HepG2 (cell line): ENCODE data around the gene LDLRAD4. TPM values are rescaled to one million over a fixed set of nuclear protein-coding genes. Genes with fewer than 3 reads are reported as not detected.

ENCODE experiments used
- ARNTL ChIP-seq: sonication (generic); formaldehyde crosslinking; IDR thresholded peaks from 2 replicates; pipeline ENCODE4 v1.4.0; 2020; ENCODE audit warnings: mild to moderate bottlenecking, missing genetic modification reagents
- ATF1 ChIP-seq: IDR thresholded peaks from 2 replicates; pipeline ENCODE4 v1.6.1; 2016; ENCODE audit warnings: mild to moderate bottlenecking, control low read depth
- ETV5 ChIP-seq: IDR thresholded peaks from 2 replicates; pipeline ENCODE4 v1.6.1; 2018; ENCODE audit warnings: missing biosample characterization, missing genetic modification reagents, inconsistent platforms, borderline replicate concordance
- IRF2 ChIP-seq: IDR thresholded peaks from 2 replicates; pipeline ENCODE4 v1.6.1; 2018; ENCODE audit warnings: missing genetic modification reagents, missing compliant biosample characterization
- KDM4B ChIP-seq: sonication (generic); formaldehyde crosslinking; IDR thresholded peaks from 2 replicates; pipeline ENCODE4 v1.4.0; 2020; ENCODE audit warnings: missing genetic modification reagents
- KDM5B ChIP-seq: sonication (generic); formaldehyde crosslinking; IDR thresholded peaks from 2 replicates; pipeline ENCODE4 v1.4.0; 2020; ENCODE audit warnings: missing genetic modification reagents, mild to moderate bottlenecking, borderline replicate concordance
- MBD4 ChIP-seq: IDR thresholded peaks from 2 replicates; pipeline ENCODE4 v1.6.1; 2012; ENCODE audit warnings: low read length, inconsistent platforms, borderline replicate concordance
- MTF2 ChIP-seq: sonication (generic); formaldehyde crosslinking; IDR thresholded peaks from 2 replicates; pipeline ENCODE4 v1.5.0; 2020; ENCODE audit warnings: missing genetic modification reagents, borderline replicate concordance
- NCOA1 ChIP-seq: sonication (generic); formaldehyde crosslinking; IDR thresholded peaks from 2 replicates; pipeline ENCODE4 v1.9.0; 2021; ENCODE audit warnings: missing genetic modification reagents
- PCBP1 ChIP-seq: fragments of 200-400 bp; formaldehyde crosslinking; IDR thresholded peaks from 2 replicates; pipeline ENCODE4 v1.6.1; 2017; ENCODE audit warnings: mild to moderate bottlenecking, low read depth, low read length, borderline replicate concordance
- POGZ ChIP-seq: sonication (generic); formaldehyde crosslinking; IDR thresholded peaks from 2 replicates; pipeline ENCODE4 v1.4.0; 2020; ENCODE audit warnings: mild to moderate bottlenecking, missing genetic modification reagents
- RBFOX2 ChIP-seq: fragments of 200-400 bp; formaldehyde crosslinking; IDR thresholded peaks from 2 replicates; pipeline ENCODE4 v1.6.1; 2017; ENCODE audit warnings: low read depth, mild to moderate bottlenecking, low read length
- RORA ChIP-seq: sonication (generic); formaldehyde crosslinking; IDR thresholded peaks from 2 replicates; pipeline ENCODE4 v1.5.0; 2020; ENCODE audit warnings: mild to moderate bottlenecking, missing genetic modification reagents, moderate library complexity
- SYNCRIP ChIP-seq: fragments of 200-400 bp; formaldehyde crosslinking; IDR thresholded peaks from 2 replicates; pipeline ENCODE4 v1.6.1; 2018; ENCODE audit warnings: mild to moderate bottlenecking, low read depth, low read length; ENCODE audit not compliant: insufficient read depth
- U2AF2 ChIP-seq: fragments of 200-400 bp; formaldehyde crosslinking; IDR thresholded peaks from 2 replicates; pipeline ENCODE4 v1.6.1; 2017; ENCODE audit warnings: low read depth, mild to moderate bottlenecking, low read length
- ZBTB20 ChIP-seq: sonication (generic); formaldehyde crosslinking; IDR thresholded peaks from 2 replicates; pipeline ENCODE4 v1.8.1; 2023; ENCODE audit warnings: missing genetic modification reagents, low read depth, mild to moderate bottlenecking, borderline replicate concordance
- ZFP1 ChIP-seq: IDR thresholded peaks from 2 replicates; pipeline ENCODE4 v1.6.1; 2016
- ZNF382 ChIP-seq: sonication (generic); formaldehyde crosslinking; IDR thresholded peaks from 2 replicates; pipeline ENCODE4 v1.5.0; 2020; ENCODE audit warnings: missing genetic modification reagents, mild to moderate bottlenecking, borderline replicate concordance
- ZNF546 ChIP-seq: sonication (generic); formaldehyde crosslinking; conservative IDR thresholded peaks from 2 replicates; pipeline ENCODE4 v1.8.1; 2023; ENCODE audit warnings: mild to moderate bottlenecking, missing genetic modification reagents
- ZNF549 ChIP-seq: sonication (generic); formaldehyde crosslinking; IDR thresholded peaks from 2 replicates; pipeline ENCODE4 v1.5.0; 2020; ENCODE audit warnings: missing genetic modification reagents
- ZNF550 ChIP-seq: sonication (generic); formaldehyde crosslinking; IDR thresholded peaks from 2 replicates; pipeline ENCODE4 v1.4.0; 2020; ENCODE audit warnings: mild to moderate bottlenecking, missing genetic modification reagents, borderline replicate concordance
- ZNF558 ChIP-seq: sonication (generic); formaldehyde crosslinking; IDR thresholded peaks from 2 replicates; pipeline ENCODE4 v1.9.0; 2022; ENCODE audit warnings: mild to moderate bottlenecking, missing genetic modification reagents, borderline replicate concordance
- ZNF570 ChIP-seq: sonication (generic); formaldehyde crosslinking; IDR thresholded peaks from 2 replicates; pipeline ENCODE4 v1.4.0; 2020; ENCODE audit warnings: mild to moderate bottlenecking, missing genetic modification reagents, borderline replicate concordance
- ZNF749 ChIP-seq: sonication (generic); formaldehyde crosslinking; IDR thresholded peaks from 2 replicates; pipeline ENCODE4 v1.8.0; 2022; ENCODE audit warnings: mild to moderate bottlenecking, missing genetic modification reagents, moderate library complexity, borderline replicate concordance
- polyA plus RNA-seq, 8 experiments: library from polyadenylated mRNA; depleted of rRNA in 3 of 8; stranded (reverse) in 7 of 8; unstranded in 1 of 8; fragments of >200 nt; fragmentation: Illumina TruSeq in 4 of 8; extraction: Trizol in 4 of 8; gene quantifications; 2 replicates each; pipeline versions ENCODE4 v1.2.1 to v1.2.3, GENCODE V29; 2011 to 2016; ENCODE audit warnings: low read depth in 4 of 8, missing spikeins in 1 of 8, mixed read lengths in 1 of 8; ENCODE audit not compliant: insufficient read depth in 1 of 8
- total RNA-seq, 5 experiments: library from RNA; depleted of rRNA; stranded (reverse); fragments of >200 nt; fragmentation: Illumina TruSeq; extraction: Trizol; gene quantifications; 2 replicates each; pipeline ENCODE4 v1.2.3, GENCODE V29; 2016; ENCODE audit warnings: low read depth in 1 of 5
- TF ChIP-seq, protein P1 (sequence below): sonication (generic); formaldehyde crosslinking; IDR thresholded peaks from 2 replicates; pipeline ENCODE4 v1.8.0; 2022; ENCODE audit warnings: low read depth, missing genetic modification reagents
- TF ChIP-seq, protein P2 (sequence below): sonication (generic); formaldehyde crosslinking; IDR thresholded peaks from 2 replicates; pipeline ENCODE4 v1.8.0; 2022; ENCODE audit warnings: missing genetic modification reagents, mild to moderate bottlenecking, inconsistent platforms, borderline replicate concordance
- TF ChIP-seq, protein P3 (sequence below): sonication (generic); formaldehyde crosslinking; IDR thresholded peaks from 2 replicates; pipeline ENCODE4 v1.8.1; 2023; ENCODE audit warnings: mild to moderate bottlenecking, missing genetic modification reagents

The LDLRAD4 gene
- total and polyA plus RNA-seq, 2 of the 13 experiments (the other 11 are each of a cell fraction or from before 2014, with no cell fraction given), result 13.6 to 20.9 TPM

DNA sequence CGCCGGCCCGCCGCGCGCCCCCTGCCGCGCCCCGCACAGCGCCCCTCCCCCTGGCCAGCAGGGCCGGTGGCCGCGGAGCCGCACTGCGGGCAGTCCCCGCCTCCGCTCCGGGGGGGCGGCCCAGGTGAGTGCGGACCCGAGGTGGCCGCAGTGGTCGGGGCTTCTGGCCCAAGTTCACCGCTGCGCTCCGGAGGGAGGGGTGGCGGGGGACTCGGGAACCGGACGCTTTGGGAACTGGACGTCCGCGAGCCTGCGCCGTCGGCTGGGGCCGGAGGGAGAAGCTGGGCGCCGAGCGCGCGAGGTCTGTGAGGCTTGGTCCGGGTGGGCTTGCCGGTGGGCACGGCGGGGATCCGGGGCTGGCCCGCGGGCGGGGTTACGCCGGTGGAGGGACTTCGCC lies 591 bp upstream of the LDLRAD4 start (continued):
- TF ChIP-seq ZNF558 (no peak), ZNF382 (CRISPR knock-in tag) (no peak), ZNF546 (CRISPR knock-in tag) (0 out of 2 replicates have a peak, but pooled peaks have one; percentile 20), ZFP1 (no peak), ETV5 (CRISPR knock-in tag) (no peak), MTF2 (no peak; the same call in 1 of the 2 replicates), ZNF549 (CRISPR knock-in tag) (no peak), IRF2 (no peak), ZBTB20 (no peak), MBD4 (no peak), U2AF2 (no peak), NCOA1 (no peak), POGZ (CRISPR knock-in tag) (no peak), RBFOX2 (peak; percentile 60), ZNF550 (no peak), ZNF570 (CRISPR knock-in tag) (no peak), KDM5B (CRISPR knock-in tag) (peak; percentile 33; the same call in 1 of the 2 replicates), ZNF749 (no peak), SYNCRIP (no peak), RORA (CRISPR knock-in tag) (no peak), ARNTL (CRISPR knock-in tag) (peak; percentile 31; the same call in 1 of the 2 replicates), KDM4B (CRISPR knock-in tag) (no peak), PCBP1 (no peak), ATF1 (CRISPR knock-in tag) (no peak)
- TF ChIP-seq, protein P1, sequence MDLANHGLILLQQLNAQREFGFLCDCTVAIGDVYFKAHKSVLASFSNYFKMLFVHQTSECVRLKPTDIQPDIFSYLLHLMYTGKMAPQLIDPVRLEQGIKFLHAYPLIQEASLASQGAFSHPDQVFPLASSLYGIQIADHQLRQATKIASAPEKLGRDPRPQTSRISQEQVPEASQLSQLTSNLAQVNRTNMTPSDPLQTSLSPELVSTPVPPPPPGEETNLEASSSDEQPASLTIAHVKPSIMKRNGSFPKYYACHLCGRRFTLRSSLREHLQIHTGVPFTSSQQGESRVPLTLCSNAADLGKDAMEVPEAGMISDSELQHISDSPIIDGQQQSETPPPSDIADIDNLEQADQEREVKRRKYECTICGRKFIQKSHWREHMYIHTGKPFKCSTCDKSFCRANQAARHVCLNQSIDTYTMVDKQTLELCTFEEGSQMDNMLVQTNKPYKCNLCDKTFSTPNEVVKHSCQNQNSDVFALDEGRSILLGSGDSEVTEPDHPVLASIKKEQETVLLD (CRISPR knock-in tag), result no peak
- TF ChIP-seq, protein P2, sequence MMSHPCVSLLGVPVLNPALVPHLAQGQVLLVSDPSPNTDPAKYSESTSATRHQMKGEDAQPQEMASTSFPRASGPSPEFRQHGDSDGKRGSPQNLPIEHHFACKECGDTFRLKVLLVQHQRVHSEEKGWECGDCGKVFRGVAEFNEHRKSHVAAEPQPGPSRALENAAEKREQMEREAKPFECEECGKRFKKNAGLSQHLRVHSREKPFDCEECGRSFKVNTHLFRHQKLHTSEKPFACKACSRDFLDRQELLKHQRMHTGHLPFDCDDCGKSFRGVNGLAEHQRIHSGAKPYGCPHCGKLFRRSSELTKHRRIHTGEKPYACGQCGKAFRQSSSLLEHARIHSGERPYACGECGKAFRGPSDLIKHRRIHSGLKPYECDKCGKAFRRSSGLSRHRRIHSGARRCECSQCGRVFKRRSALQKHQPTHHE (CRISPR knock-in tag), result no peak
- TF ChIP-seq, protein P3, sequence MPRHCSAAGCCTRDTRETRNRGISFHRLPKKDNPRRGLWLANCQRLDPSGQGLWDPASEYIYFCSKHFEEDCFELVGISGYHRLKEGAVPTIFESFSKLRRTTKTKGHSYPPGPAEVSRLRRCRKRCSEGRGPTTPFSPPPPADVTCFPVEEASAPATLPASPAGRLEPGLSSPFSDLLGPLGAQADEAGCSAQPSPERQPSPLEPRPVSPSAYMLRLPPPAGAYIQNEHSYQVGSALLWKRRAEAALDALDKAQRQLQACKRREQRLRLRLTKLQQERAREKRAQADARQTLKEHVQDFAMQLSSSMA (CRISPR knock-in tag), result no peak
